Loucy (cell line): ENCODE results near the gene NFIX.
A peak's percentile ranks its signal among the peaks of the same experiment; 100 is the strongest.

ENCODE experiments used
- H2AFZ ChIP-seq: fragments of 200-600 bp; sonication (generic); 2 replicates; pipeline ENCODE4 v1.6.0; 2016; ENCODE audit warnings: antibody characterized with exemption, mild to moderate bottlenecking, low read length, moderate library complexity
- H3F3A ChIP-seq: fragments of 200-600 bp; 2 replicates; pipeline ENCODE4 v1.6.0; 2016; ENCODE audit warnings: antibody characterized with exemption, low read depth, mild to moderate bottlenecking
- H3K27me3 ChIP-seq: fragments of 200-600 bp; sonication (generic); 2 replicates; pipeline ENCODE4 v1.6.1; 2014; ENCODE audit warnings: low read length, mild to moderate bottlenecking; ENCODE audit not compliant: insufficient read depth, poor library complexity, severe bottlenecking
- H3K36me3 ChIP-seq: fragments of 200-600 bp; sonication (generic); 2 replicates; pipeline ENCODE4 v1.6.1; 2016; ENCODE audit warnings: low read length; ENCODE audit not compliant: insufficient read depth
- H3K4me1 ChIP-seq: fragments of 200-600 bp; sonication (generic); 2 replicates; pipeline ENCODE4 v1.5.1; 2014; ENCODE audit warnings: low read length, mild to moderate bottlenecking; ENCODE audit not compliant: insufficient read depth, poor library complexity, severe bottlenecking
- H3K4me2 ChIP-seq: fragments of 200-600 bp; sonication (generic); 2 replicates; pipeline ENCODE4 v1.6.0; 2014; ENCODE audit warnings: antibody characterized with exemption, low read length, low read depth, mild to moderate bottlenecking; ENCODE audit not compliant: poor library complexity, severe bottlenecking
- H3K4me3 ChIP-seq: fragments of 200-600 bp; sonication (generic); 2 replicates; pipeline ENCODE4 v1.5.1; 2014; ENCODE audit warnings: low read length, mild to moderate bottlenecking, mixed read lengths; ENCODE audit not compliant: poor library complexity, severe bottlenecking
- H3K79me2 ChIP-seq: fragments of 200-600 bp; sonication (generic); 2 replicates; pipeline ENCODE4 v1.6.1; 2014; ENCODE audit warnings: low read length; ENCODE audit not compliant: insufficient read depth
- H3K9ac ChIP-seq: fragments of 200-600 bp; sonication (generic); 2 replicates; pipeline ENCODE4 v1.6.0; 2014; ENCODE audit warnings: mild to moderate bottlenecking, low read depth, low read length, moderate library complexity; ENCODE audit not compliant: poor library complexity, severe bottlenecking
- H3K9me2 ChIP-seq: fragments of 200-600 bp; sonication (generic); replicated peaks from 2 replicates; pipeline ENCODE4 v1.6.1; 2016; ENCODE audit warnings: low read depth, low read length, mixed read lengths
- H3K9me3 ChIP-seq: fragments of 200-600 bp; sonication (generic); 2 replicates; pipeline ENCODE4 v1.6.1; 2014; ENCODE audit warnings: mild to moderate bottlenecking, antibody characterized with exemption, low read length, low read depth; ENCODE audit not compliant: insufficient read depth
- H4K20me1 ChIP-seq: fragments of 200-600 bp; sonication (generic); 2 replicates; pipeline ENCODE4 v1.6.0; 2014; ENCODE audit warnings: antibody characterized with exemption, low read length, mild to moderate bottlenecking; ENCODE audit not compliant: insufficient read depth, poor library complexity, severe bottlenecking
- EZH2phosphoT487 ChIP-seq: fragments of 200-600 bp; IDR thresholded peaks from 2 replicates; pipeline ENCODE4 v1.6.1; 2018; ENCODE audit warnings: antibody characterized with exemption, mild to moderate bottlenecking, moderate library complexity, borderline replicate concordance
- TF ChIP-seq, protein P1 (sequence below): fragments of 200-600 bp; sonication (generic); conservative IDR thresholded peaks from 2 replicates; pipeline ENCODE4 v1.5.1; 2014; ENCODE audit warnings: mild to moderate bottlenecking, antibody characterized with exemption, low read length

Gene NFIX

DNA sequence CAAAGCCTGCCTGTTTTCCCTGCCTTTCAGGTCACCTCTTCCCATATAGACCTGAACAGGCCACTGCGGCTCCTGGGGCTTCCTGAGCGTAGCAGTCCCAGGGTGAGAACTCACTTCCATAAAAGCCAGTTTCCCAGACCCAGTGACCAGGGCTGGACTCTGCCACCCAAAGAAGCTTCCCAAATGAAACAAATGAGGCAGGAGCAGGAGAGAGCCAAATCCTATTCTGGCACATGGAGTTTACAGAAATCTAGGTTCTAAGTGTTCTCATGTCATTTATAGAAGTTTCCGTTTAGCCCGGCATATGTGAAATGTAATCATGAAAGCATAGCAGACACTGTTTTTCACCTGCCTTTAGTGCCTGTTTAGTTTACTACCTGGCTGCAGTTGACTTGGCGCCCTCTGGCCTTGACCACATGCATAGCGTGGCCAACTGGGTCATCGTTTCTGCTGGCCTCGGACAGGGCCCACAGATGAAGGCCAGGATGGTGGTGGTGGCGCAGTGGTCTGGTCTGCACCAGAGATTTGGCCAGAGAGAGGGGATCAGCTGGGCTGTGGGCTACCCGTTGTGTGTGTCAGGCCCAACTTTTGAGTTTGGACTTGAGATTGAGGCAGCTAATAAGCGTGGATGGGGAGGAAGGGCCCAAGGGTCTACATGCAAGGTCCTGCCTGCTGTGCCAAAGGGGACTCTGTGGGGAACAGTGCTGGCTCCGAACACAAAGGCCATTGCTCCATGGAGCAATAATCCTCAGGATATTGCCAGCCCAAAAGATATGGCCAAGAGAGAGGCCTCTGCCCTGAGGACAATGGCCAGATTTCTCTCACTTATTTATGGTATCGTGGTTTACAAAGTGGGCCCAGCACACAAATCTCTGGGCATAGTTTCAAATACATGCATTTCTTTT is 43.3 kb downstream of the NFIX start:
- Histone ChIP-seq H3K79me2 (no peaks in the 10 kb centered on the region), H3F3A (no peaks in the 10 kb centered on the region), H3K4me2 (no peak overlapping the region), H3K27me3 (no peaks in the 10 kb centered on the region), H3K4me3 (no peak overlapping the region), H3K4me1 (peaks cover 10% of the 10 kb centered on the region), H2AFZ (no peak overlapping the region), H3K36me3 (no peaks in the 10 kb centered on the region), H3K9ac (no peak overlapping the region), H4K20me1 (no peaks in the 10 kb centered on the region), H3K9me2 (no peaks in the 10 kb centered on the region), H3K9me3 (no peaks in the 10 kb centered on the region)
- TF ChIP-seq EZH2phosphoT487: no peak
- TF ChIP-seq, protein P1, sequence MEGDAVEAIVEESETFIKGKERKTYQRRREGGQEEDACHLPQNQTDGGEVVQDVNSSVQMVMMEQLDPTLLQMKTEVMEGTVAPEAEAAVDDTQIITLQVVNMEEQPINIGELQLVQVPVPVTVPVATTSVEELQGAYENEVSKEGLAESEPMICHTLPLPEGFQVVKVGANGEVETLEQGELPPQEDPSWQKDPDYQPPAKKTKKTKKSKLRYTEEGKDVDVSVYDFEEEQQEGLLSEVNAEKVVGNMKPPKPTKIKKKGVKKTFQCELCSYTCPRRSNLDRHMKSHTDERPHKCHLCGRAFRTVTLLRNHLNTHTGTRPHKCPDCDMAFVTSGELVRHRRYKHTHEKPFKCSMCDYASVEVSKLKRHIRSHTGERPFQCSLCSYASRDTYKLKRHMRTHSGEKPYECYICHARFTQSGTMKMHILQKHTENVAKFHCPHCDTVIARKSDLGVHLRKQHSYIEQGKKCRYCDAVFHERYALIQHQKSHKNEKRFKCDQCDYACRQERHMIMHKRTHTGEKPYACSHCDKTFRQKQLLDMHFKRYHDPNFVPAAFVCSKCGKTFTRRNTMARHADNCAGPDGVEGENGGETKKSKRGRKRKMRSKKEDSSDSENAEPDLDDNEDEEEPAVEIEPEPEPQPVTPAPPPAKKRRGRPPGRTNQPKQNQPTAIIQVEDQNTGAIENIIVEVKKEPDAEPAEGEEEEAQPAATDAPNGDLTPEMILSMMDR: peak; percentile 53

DNA sequence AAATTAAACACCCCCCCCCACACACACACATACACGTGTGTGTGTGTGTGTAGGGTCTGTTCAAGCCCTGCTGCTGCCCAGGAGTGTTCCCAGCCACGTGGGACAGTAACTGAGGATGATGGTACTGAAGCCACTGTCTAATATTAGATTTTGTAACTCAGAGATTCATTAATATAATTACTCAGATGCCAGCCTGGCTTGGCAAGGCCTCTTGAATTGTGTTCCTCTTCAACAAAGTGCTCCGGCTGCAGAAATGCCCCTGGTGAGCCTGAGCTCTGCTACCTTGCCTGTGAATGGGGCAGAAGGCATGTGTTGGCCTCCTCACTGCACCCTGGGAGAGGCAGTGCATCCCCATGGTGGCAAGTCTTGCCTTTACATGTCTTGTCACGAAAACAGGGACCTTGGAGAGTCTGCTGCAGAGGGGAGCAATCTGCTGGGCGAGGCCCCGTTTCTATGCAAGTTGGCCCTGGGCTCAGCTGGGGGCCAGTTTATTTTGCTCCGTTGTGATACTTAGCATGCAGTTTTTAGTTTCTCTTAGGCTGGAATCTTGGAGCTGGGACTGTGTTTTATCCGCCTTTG is 44.0 kb downstream of the NFIX start:
- Histone ChIP-seq H4K20me1 (no peaks in the 10 kb centered on the region), H3K4me2 (no peak overlapping the region), H3K4me3 (no peak overlapping the region), H3K9me2 (no peaks in the 10 kb centered on the region), H3K36me3 (no peaks in the 10 kb centered on the region), H3K9ac (no peak overlapping the region), H3K79me2 (no peaks in the 10 kb centered on the region), H3F3A (no peaks in the 10 kb centered on the region), H3K4me1 (peaks cover 11% of the 10 kb centered on the region), H2AFZ (no peak overlapping the region), H3K9me3 (no peaks in the 10 kb centered on the region), H3K27me3 (no peaks in the 10 kb centered on the region)
- no peak for TF ChIP-seq EZH2phosphoT487
- TF ChIP-seq, protein P1: no peak

DNA sequence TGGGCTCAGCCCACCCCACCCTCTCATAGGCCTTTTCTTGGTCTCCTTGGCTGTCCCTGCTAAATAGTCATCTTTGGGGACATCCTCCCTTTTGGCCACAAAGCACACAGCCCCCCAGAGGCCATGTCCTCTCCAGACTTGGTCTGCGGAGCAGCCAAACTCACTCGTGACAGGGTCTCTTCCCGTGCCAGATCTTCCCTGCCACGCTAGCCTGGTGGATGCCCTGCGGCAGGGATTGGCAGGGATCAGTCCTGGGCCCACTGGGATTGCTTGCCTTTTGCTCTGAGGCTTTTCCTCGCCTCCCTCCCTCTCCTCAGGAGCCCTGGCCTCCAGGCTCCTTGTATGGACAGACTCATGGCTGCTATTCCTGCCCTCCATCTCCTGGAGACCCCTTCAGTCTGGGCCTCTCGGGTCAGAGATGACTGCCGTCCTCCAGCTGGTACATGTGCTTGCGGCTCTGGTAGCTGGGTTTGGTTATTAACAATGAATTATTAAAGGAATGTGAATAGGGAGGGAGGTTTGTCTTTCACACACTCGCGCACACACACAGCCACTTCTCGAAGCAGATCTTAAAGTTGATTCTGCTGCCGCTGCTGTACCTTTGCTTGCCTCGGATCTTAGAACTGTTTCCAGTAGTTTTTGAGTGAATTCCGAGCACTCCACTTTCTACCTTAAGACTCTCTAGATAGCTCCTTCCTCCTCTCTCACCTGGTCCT is 45.1 kb downstream of the NFIX start:
- no peak for TF ChIP-seq EZH2phosphoT487
- TF ChIP-seq, protein P1: no peak
- Histone ChIP-seq H3K79me2 (no peaks in the 10 kb centered on the region), H4K20me1 (no peaks in the 10 kb centered on the region), H3K9me2 (no peaks in the 10 kb centered on the region), H3K4me1 (peaks cover 11% of the 10 kb centered on the region), H3K4me3 (no peak overlapping the region), H3F3A (no peaks in the 10 kb centered on the region), H3K9ac (no peak overlapping the region), H2AFZ (no peak overlapping the region), H3K27me3 (no peaks in the 10 kb centered on the region), H3K9me3 (no peaks in the 10 kb centered on the region), H3K4me2 (no peak overlapping the region), H3K36me3 (no peaks in the 10 kb centered on the region)
